Hematopoietic multipotent progenitor cell treated with erythropoietin and hydrocortisone succinate and interleukin-3 and kit ligand, for 6 days (in vitro differentiated cells): ENCODE data around the gene SLC44A3.
A peak's percentile ranks its signal among the peaks of the same experiment; 100 is the strongest.

Source experiments
- DNase-seq: peaks from one replicate; pipeline ENCODE4 v3.0.0-alpha.2; 2015

Gene SLC44A3

DNA sequence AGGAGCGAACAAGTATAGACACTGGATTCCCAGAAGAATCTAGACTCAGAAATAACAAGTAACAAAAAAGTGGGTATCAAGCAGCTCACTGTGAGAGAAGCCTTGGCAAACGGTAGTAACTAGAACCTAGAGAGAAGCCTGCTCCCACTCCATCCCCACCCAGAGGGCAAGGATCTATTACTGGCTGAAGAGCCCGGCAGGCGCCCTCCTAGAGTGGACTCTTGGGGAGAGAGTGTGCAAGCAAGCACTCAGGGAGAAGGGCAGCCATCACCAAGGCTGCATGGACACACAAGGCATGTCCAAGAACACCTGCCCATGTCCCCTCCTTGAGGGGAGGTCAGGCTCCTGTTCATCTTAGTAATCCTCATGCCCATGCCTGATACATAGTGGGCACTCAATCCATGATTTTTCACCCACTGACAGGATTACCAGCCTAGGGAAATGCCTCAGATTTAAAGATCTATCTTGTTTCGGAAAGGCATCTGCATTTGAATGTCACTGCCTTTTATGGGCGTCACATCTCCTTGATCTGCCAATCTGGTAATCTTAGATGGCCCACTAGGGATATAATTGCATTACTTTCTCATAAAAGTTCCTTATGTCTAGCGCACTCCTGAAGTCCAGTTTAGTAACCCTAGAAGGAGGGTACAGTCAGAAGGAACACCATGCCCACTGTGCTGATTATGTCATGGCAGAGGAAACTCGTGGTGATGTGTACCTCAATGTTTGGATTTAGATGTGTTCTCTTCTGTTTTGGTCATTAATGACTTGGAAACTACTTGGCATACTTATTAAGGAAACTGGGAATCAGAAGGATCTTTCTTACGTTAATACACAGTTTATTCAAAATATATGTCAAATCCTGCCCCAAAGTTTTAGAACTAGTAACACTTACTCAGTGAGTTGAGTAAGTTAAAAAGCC lies 92.4 kb downstream of the SLC44A3 start:
- no peak for DNase-seq

GRCh38 chr1:94917251-94917650 lies 97.1 kb downstream of the SLC44A3 start:
- DNase-seq: no peak

DNA sequence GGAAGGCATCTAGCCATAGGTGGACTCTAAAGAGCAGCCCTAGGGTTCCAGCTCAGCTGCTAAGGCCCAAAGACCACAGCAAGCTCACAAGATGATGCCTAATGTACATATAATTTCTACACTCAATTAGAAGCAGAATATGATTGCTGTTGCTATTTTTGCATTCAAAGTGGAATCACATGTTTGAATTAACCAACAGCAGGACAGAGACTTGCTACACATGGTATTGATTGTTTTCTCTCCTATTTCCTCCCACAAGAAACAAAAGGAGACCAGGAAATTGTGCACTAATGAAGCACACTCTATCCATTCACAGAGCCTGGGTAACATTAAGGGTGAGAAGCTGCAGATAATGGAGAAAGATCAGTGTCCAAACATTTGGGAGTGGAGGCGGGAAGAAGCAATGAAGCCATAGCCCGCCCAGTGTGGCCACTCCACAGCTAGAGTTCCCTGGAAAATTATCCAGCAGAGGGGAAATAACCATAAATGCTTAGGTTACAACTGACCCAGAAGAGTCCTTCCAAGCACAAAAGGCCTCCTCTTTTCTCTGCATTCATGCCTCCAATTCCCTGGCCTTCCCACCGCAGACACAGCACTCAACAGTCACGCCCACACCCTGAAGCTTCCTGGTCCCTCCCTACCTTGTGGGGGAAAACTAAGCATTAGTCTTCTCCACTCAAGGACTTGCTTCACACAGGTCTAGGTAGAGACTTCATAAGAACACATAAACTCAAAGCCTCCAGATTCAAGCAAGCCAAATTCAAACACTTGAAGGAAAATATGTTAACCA lies 99.3 kb downstream of the SLC44A3 start:
- no peak for DNase-seq

- no peak for DNase-seq
These were observed 99.9 kb downstream of the SLC44A3 start for GRCh38 chr1:94920061-94920460.

- DNase-seq: no peak
These were observed 101.8 kb downstream of the SLC44A3 start for GRCh38 chr1:94921977-94922376.

- no peak for DNase-seq
These were observed 102.7 kb downstream of the SLC44A3 start for GRCh38 chr1:94922761-94923331.

DNA sequence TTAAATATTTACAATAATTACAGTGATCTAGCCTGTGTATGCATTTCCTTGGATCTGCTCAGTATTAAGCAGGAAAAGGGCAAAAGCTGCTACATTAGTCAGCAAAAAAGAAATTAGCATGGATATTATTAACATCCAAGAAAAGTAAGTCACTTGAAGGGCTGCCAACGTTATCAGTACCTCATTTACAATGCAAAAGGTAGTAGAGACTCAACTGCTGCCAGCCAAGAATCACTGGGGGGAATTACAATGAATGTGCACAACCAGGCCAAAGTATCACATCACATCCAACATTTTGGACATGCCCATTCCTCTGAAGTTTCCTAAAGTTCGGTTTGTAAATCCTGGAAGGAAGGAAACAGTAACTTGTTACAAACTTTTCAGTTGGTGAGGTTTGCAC lies 104.8 kb downstream of the SLC44A3 start:
- peak; percentile 32 for DNase-seq

DNA sequence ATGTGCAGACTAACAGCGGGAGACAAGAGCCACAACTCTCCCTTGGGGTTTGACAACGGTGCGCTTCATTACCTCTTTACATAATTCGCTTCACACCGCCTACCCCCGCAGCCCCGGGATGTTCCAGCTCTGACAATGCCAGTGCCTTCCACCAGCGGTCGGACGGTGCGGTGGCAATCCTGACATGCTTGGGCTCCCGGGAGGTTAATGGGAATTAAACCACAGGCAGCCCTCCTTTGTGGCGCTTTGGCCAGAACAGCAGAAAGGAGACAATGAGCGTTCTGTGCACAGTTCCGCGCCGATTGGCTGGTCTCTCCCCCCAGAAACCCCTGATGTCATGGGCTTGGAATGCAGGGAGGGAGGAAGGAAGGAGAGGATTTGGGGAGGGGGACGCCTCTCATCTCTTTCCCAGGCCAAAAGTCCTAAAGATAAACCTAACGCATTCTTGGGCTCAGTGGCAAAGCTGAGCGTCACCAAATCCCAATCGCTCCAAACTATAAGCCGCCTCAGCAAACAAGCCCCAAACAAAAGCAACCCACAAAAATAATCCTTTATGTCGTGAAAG lies 105.5 kb downstream of the SLC44A3 start:
- peak; percentile 19 for DNase-seq

- DNase-seq: peak; percentile 50
These were observed 106.2 kb downstream of the SLC44A3 start for GRCh38 chr1:94926126-94926914.

DNA sequence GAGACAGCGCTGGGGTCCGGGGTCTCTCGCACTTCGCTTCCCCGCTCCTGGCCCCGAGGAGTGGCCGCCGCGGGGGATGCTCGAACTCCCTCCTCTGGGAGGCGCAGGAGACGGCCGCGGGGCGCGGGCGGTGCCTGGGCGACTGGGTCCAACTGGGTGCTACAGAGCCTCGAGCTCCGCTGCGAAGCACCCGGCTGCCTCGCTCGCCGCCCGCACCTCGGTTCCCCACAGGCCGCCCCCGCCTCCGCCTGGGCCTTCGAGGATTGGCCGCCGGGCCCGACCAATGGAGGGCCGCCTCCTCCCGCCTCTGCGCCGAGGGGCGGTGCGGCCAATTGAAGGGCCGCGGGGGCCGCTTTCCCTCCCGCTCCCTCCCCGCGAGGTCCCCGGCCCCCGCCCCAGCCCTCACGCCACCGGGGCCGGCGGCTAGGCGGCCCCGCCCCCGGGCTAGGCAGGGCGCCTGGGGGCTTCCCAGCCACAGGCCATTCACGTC lies 106.8 kb downstream of the SLC44A3 start, which contains the start of gene CNN3:
CNN3 (minus strand) TSS at position 196 of the 490 bp plus-strand sequence. CDS start 216 bp downstream, outside the sequence.
- peak; percentile 81 for DNase-seq

DNA sequence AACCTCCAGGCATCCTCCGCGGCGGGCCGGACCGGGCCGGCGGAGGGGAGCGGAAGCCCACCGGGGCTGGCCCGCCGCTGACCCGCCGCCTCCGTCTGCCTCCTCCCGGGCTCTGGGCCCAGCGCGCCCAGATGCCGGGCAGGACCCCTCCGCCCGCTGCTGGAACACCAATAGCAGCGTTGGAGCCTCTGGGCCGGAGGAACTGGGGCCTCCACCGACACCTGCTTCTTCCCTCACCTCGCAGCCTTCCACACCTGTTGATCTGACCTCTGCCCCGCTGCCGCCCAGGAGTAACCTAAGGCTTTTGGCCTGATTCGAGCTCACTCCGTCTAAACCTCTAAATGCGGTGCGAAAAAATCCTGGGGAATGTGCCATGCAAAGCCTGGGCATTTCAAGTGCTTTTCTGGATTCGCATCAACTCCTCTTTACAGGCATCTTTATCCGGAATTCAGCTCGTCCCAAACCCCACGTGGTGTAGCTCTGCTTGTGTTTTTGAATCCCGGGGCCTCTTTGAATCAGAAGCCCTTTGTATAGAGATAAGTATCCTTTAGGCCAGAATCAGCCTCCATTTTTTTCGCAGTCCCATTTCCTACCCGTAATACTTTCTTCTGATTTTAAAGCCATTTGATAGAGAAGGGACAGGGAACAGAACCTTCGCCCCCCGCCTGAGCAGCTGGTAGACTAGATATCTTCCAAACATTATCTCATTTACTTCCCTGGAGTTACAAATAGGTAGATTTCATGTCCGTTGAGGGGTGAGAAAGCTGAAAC lies 107.4 kb downstream of the SLC44A3 start:
- peak; percentile 18 for DNase-seq

DNA sequence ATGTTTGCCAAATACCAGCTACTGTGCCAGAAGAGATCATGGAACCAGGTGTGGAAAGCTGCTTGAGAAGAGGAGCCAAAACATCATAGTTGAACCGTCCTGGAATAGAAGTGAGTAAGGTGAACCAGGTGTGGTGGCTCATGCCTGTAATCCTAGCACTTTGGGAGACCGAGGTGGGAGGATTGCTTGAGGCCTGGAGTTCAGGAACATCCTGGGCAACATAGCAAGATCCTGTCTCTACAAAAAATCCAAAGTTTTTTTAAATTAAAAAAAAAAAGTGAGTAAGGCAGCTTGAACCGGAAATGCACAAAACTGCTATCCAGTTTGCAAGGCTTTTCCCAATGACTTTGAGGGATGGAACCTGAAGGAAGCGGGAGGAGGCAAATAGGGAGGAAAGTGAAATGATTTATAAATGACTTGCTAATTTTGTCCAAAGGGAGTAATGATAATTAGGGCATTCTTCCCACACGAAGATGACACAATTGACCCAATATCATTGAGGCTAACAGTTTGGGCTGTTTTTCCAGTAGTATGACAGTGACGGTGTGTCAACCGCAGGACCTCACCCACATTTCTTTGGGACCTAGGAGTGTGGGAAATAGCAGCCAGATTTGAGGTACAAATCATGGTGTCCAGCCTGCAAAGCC lies 108.3 kb downstream of the SLC44A3 start:
- no peak for DNase-seq

DNA sequence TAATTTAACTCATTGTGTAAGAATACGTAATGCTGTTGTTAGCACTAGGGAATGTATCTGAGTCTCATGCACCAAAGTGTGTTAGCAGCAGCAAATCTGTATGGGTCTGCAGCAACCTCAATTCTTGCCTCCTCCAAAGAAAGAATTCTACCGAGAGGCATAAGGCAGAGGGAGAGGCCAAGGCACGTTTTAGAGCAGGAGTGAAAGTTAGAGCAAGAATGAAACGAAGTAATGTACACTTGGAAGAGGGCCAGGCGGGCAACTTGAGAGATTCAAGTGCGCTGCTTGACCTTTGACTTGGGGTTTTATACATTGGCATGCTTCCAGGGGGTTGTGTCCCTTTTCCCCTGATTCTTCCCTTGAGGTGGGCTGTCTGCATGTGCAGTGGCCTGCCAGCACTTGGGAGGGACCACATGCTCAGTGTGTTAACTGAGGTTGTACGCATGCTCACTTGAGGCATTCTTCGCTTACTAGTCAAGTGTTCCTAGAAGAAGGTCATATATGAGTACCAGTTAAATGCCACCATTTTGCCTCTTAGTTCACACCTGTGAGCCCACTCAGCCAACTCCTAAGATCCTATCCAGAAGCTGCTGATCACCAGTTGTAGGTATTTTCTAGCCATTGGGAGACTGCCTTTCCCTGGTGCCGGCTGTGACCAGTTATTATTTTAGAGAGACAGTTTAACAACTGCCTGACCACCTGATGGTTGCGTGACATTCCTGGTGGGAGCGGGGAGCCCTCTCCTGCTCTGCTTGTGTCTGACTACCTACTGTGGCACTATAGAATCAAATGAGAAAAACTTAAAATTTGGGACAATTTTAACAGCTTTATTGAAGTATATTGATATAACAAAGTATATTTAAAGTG lies 109.4 kb downstream of the SLC44A3 start:
- no peak for DNase-seq

- no peak for DNase-seq
These were observed 111.2 kb downstream of the SLC44A3 start for GRCh38 chr1:94931254-94931841.

GRCh38 chr1:94934551-94934950 lies 114.4 kb downstream of the SLC44A3 start:
- DNase-seq: no peak

GRCh38 chr1:94935034-94935433 lies 114.9 kb downstream of the SLC44A3 start:
- DNase-seq: no peak

- no peak for DNase-seq
These were observed 115.3 kb downstream of the SLC44A3 start for GRCh38 chr1:94935476-94935875.

- DNase-seq: no peak
These were observed 116.9 kb downstream of the SLC44A3 start for GRCh38 chr1:94936861-94937620.
